A172 (cell line): ENCODE data around the gene RUNX2. TPM values are rescaled to one million over a fixed set of nuclear protein-coding genes. Genes with fewer than 3 reads are reported as not detected.
A peak's percentile ranks its signal among the peaks of the same experiment; 100 is the strongest.
"Not testable (repeated sequence)": the region's sequence is repeated elsewhere in the genome, so short reads cannot be mapped to it uniquely, and the experiment has no call there.

Experiments
- DNase-seq: peaks from one replicate; pipeline ENCODE4 v3.0.0-alpha.2; 2015; ENCODE audit warnings: low spot score
- total RNA-seq: library from RNA; depleted of rRNA; stranded (reverse); fragments of >200 nt; shearing (Covaris generic); gene quantifications from 2 replicates; pipeline ENCODE4 v1.2.3, GENCODE V29; 2014

The RUNX2 gene
- total RNA-seq, 1 experiment from 2014 or later: 1.1 TPM

DNA sequence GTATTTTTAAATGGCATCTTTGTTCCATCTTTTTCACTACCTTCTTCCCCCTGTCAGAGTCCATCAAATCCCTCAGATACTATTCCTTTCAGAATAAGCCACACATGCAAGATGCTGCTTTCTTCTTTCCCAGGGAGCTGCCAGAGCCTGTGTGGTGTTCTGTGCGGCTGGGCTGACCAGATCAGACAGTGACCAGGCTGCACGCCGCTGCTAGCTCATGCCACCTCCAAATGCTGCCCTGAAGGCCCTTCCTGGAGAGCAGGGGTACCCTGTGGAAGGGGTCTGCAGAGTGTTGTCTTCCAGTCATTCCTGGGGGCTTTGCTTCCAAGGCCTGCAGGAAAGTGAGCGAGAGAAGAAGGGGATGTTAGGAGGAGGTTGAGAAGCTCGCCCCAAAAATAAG, 228.7 kb downstream of the RUNX2 start:
- no peak for DNase-seq

DNA sequence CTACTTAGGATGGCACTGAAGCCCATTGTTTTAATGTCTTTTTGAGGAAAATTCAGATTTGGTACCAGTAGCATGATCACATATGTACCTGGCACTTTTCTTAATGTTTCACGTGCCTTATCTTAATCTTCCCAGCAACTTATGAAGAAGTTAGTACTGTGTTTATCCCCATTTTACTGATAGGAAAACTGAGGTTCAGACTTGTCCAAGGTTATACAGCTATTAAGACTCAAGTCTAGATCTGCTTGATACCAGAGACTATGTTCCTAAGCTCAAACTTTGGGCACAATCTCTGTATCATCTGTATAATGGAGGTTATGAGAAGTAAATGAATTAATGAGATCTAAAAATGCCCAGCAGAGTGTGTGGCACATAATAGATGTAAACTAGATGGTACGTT, 229.3 kb downstream of the RUNX2 start:
- no peak for DNase-seq

- no peak for DNase-seq
These were observed 230.7 kb downstream of the RUNX2 start for GRCh38 chr6:45558858-45559257.

DNA sequence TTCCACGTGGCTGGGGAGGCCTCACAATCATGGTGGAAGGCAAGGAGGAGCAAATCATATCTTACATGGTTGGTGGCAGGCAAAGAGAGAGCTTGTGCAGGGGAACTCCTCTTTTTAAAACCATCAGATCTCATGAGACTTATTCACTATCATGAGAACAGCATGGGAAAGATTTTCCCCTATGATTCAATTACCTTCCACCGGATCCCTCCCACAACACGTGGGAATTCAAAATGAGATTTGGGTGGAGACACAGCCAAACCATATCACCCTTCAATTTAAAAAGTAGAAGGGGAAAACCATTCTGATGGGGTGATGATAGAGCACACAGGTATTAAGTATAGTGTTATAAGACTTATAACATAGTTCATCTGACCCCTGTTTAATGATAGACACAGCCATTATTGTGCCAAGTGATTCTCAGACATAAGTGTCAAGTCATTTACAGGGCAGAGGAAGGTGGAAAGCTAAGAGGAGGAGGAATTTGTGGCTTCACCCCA, 232.2 kb downstream of the RUNX2 start:
- not testable (repeated sequence) for DNase-seq

DNA sequence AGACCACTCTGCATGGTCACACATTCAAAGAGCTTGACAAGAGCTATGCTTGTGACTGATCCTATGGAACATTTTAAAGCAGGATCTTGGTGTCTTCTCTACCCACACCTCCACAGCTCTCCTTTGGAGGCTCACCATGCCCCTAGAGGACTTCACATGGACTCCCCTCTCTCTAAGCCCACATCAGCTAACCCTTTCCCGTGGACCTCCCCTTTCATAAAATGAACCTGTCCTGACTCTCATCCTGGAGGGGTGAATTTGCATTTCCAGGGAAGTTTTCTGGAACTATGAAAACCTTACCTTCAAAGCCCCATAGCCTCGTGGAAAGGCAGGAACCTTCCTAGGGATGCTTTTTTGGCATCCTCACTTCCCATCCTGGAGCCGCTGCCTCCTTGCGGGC, 234.0 kb downstream of the RUNX2 start:
- DNase-seq: no peak

- DNase-seq: no peak
These were observed 234.9 kb downstream of the RUNX2 start for GRCh38 chr6:45563041-45563440.

- no peak for DNase-seq
These were observed 235.7 kb downstream of the RUNX2 start for GRCh38 chr6:45563844-45564243.

GRCh38 chr6:45566882-45567281, 238.8 kb downstream of the RUNX2 start:
- peak; percentile 61 for DNase-seq

GRCh38 chr6:45567879-45568278, 239.7 kb downstream of the RUNX2 start:
- no peak for DNase-seq

DNA sequence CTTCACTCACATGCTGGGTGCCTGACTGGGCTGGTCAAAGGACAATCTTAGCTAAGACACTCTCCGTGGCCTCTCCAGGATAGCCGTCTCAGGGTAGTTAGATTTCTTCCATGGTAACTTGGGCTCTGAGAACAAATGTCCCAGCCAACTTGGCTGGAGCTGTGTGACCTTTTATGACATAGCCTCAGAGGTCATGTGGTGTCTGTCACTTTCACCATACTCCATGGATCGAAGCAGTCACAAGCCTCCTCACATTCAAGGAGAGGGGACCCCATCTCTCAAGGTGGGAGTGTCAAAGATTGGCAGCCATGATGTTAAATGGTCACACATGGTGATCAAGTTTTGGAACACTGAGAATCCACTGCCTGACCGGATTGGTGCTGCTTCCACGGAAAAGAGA, 240.5 kb downstream of the RUNX2 start:
- no peak for DNase-seq

GRCh38 chr6:45569210-45569945, 241.2 kb downstream of the RUNX2 start:
- peak; percentile 3 for DNase-seq

DNA sequence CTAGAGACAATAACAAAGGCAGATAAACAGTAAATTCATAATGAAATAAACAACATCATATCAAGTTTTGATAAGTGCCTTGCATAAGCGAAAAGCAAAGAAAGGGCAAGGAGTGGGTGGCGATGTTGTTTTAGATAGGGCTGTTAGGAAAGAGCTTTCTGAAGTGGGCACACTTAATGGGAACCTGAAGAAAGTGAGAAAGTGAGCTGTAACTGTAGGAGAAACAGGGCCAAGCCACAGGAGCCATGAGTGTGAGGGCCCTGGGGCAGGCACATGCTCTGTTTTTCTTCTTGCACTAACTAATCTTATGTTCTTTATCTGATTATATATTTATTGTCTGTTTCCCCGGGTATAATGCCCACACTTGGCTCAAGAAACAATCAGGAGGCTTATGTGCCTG, 243.0 kb downstream of the RUNX2 start:
- no peak for DNase-seq

DNA sequence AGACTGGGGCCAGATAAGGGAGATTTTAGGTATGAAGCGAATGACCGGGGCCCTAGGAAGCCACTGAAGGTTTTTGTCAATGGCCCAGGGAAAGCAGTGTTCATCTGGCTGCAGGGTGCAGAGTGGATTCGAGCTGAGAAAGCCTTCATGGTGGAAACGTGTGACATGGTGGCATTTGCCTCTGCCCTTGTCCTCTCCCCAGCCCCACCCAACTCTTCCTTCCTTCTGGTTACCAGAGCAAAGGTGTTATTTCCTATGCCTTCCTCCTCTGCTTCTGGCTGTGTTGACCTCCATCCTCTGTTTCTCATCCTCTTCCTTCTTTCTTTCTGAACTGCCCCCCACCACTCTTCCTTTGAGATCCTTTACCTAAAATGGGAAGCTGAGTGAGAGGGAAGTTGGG, 244.7 kb downstream of the RUNX2 start:
- DNase-seq: no peak

GRCh38 chr6:45574014-45574461, 245.9 kb downstream of the RUNX2 start:
- DNase-seq: no peak

- DNase-seq: no peak
These were observed 246.8 kb downstream of the RUNX2 start for GRCh38 chr6:45574885-45575284.

DNA sequence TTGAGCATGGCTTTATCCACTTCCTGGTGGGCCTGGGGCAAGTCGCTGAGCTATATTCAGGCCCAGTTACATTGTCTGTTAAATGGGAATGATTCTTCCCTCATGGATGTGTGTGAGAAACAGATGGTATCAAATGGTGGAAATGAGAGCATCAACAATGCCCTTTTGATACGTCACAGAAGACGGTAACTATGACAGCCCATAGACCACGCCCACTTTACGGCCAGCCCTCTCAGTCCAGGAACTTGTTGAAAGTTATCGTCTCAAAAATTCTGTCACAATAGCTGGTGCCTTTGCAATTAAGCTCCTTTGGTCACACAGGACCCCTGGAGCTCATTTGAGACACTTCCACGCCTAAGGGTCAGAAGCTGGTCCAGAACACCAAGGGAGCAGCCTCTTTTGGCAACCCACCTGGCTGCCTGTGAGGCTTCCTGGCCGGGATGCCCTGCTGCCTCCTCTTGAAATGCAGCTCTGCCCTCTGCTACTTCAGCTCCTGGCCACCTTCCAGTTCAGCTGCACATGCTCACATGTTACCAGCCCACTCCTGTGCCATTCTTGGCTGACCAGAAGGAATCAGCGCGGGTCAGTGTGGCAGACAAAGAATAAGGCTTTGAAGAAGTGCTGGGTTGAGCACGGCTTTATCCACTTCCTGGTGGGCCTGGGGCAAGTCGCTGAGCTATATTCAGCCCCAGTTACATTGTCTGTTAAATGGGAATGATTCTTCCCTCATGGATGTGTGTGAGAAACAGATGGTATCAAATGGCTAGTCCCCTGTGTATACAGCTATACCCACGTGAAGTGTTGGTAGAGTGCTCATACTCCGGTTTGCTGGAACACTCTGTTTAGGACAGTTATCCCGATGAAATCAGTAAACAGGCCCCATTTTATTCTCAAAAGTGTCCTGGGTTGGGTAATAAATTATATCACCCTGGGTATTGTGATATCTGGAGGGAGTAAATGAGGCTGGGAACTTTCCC, 248.8 kb downstream of the RUNX2 start:
- no peak for DNase-seq

DNA sequence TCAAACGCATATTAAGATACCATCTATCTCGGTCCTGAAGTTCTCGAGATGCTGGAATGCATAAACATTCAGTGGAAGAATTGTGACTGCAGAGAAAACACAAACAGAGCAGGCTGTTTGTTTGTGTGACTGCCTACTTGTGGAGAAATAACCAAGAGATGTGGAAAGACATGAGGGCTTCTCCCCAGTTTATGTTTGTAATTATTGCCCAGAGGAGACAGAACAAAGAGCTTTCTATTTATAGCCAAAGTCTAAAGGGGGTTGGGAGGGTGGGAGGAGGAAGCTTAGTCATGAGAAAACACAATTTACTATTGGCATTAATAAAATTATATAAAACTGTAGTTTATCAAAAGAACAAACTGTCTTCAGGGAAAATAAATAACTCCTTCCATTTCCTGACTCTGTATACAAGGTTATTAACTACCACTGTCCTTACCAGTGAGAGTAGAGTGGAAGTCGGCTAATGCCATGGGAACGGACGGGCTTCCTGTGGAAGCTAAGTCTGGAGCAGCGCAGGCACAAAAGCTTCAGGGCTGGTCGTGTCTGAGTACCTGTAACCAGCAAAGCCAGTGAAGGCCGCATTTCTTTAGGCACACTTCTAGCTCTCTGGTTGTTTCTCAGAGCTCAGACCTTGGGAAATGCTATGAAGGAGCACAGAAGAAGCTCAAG, 249.8 kb downstream of the RUNX2 start:
- no peak for DNase-seq

DNA sequence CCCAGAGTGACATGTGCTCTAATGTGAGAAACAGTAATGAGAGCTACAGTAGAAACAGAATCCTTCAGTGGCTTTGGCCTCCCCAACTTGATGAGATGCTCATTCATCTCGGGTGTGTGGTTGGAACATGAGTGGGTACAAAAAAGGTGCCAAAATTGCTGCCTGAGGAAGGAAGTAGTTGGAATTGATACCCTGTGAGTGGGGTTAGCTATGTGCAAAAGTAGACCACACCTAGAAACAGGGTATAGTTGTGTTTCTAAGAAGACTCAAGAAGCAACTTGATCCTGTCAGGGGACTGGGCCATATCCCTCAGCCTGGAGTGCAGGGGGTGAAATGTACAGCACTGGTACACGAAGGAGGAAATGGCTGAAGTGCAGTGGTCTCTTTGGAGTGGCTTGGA, 256.0 kb downstream of the RUNX2 start:
- DNase-seq: no peak

- DNase-seq: no peak
These were observed 258.4 kb downstream of the RUNX2 start for GRCh38 chr6:45586216-45587171.

GRCh38 chr6:45587229-45588060, 259.3 kb downstream of the RUNX2 start:
- DNase-seq: no peak
